BLaER1 (cell line): ENCODE results near the gene REPIN1.
"Not testable (repeated sequence)": the region's sequence is repeated elsewhere in the genome, so short reads cannot be mapped to it uniquely, and the experiment has no call there.

Source experiments
- H3K27ac ChIP-seq: shearing (Covaris generic); formaldehyde crosslinking; 2 replicates; pipeline ENCODE4 v1.8.1; 2022
- H3K27me3 ChIP-seq: shearing (Covaris generic); formaldehyde crosslinking; 2 replicates; pipeline ENCODE4 v1.8.1; 2022
- H3K36me3 ChIP-seq: shearing (Covaris generic); formaldehyde crosslinking; 2 replicates; pipeline ENCODE4 v1.8.1; 2022
- H3K4me1 ChIP-seq: shearing (Covaris generic); formaldehyde crosslinking; 2 replicates; pipeline ENCODE4 v1.8.1; 2022
- H3K4me2 ChIP-seq: shearing (Covaris generic); formaldehyde crosslinking; 2 replicates; pipeline ENCODE4 v1.8.1; 2022
- H3K4me3 ChIP-seq: shearing (Covaris generic); formaldehyde crosslinking; 2 replicates; pipeline ENCODE4 v1.8.1; 2022
- H3K9ac ChIP-seq: shearing (Covaris generic); formaldehyde crosslinking; 2 replicates; pipeline ENCODE4 v1.8.1; 2022
- H3K9me3 ChIP-seq: shearing (Covaris generic); formaldehyde crosslinking; 2 replicates; pipeline ENCODE4 v1.8.1; 2022
- H4K20me1 ChIP-seq: shearing (Covaris generic); formaldehyde crosslinking; 2 replicates; pipeline ENCODE4 v1.8.1; 2022
- Cebpa-rat ChIP-seq: shearing (Covaris generic); IDR thresholded peaks from 2 replicates; pipeline ENCODE4 v1.8.1; 2022

The REPIN1 gene

GRCh38 chr7:150379441-150380379 is 11.1 kb downstream of the REPIN1 start:
- Histone ChIP-seq H3K27me3 (no peaks in the 10 kb centered on the region), H3K36me3 (peaks cover 25% of the 10 kb centered on the region), H3K27ac (peak overlapping the region; percentile 93), H4K20me1 (peaks cover 60% of the 10 kb centered on the region), H3K9ac (peak overlapping the region; percentile 93), H3K9me3 (no peaks in the 10 kb centered on the region), H3K4me2 (peak overlapping the region; percentile 92), H3K4me1 (peaks cover 77% of the 10 kb centered on the region), H3K4me3 (peak overlapping the region; percentile 76)
- TF ChIP-seq Cebpa-rat, result no peak

- Histone ChIP-seq H3K9me3 (no peaks in the 10 kb centered on the region), H3K4me1 (peaks cover 80% of the 10 kb centered on the region), H3K4me3 (peak overlapping the region; percentile 76), H3K4me2 (peak overlapping the region; percentile 92), H3K27ac (peak overlapping the region; percentile 93; the same call in 1 of the 2 replicates), H3K36me3 (peaks cover 24% of the 10 kb centered on the region), H4K20me1 (peaks cover 60% of the 10 kb centered on the region), H3K9ac (peak overlapping the region; percentile 93), H3K27me3 (no peaks in the 10 kb centered on the region)
- TF ChIP-seq Cebpa-rat, result no peak
Observed at GRCh38 chr7:150380463-150380862, 11.8 kb downstream of the REPIN1 start.

- H4K20me1 ChIP-seq, result peaks cover 54% of the 10 kb centered on the region
- no peaks in the 10 kb centered on the region for H3K27me3 ChIP-seq
- no peak for TF ChIP-seq Cebpa-rat
- H3K4me2 ChIP-seq, result peak overlapping the region; percentile 92
- no peak overlapping the region for H3K9ac ChIP-seq
- H3K9me3 ChIP-seq, result no peaks in the 10 kb centered on the region
- H3K36me3 ChIP-seq, result peaks cover 22% of the 10 kb centered on the region
- no peak overlapping the region for H3K27ac ChIP-seq
- H3K4me3 ChIP-seq, result no peak overlapping the region
- H3K4me1 ChIP-seq, result peaks cover 73% of the 10 kb centered on the region
Observed at GRCh38 chr7:150381096-150381495, 12.5 kb downstream of the REPIN1 start.

- Histone ChIP-seq H3K9me3 (no peaks in the 10 kb centered on the region), H3K4me3 (no peak overlapping the region), H3K4me2 (no peak overlapping the region), H3K27me3 (no peaks in the 10 kb centered on the region), H3K9ac (no peak overlapping the region), H3K27ac (no peak overlapping the region), H4K20me1 (peaks cover 47% of the 10 kb centered on the region), H3K4me1 (peaks cover 67% of the 10 kb centered on the region), H3K36me3 (peaks cover 27% of the 10 kb centered on the region)
- TF ChIP-seq Cebpa-rat, result no peak
Observed at GRCh38 chr7:150381785-150382122, 13.1 kb downstream of the REPIN1 start.

GRCh38 chr7:150382123-150382843 is 13.7 kb downstream of the REPIN1 start:
- H3K9ac ChIP-seq, result no peak overlapping the region
- H3K36me3 ChIP-seq, result peaks cover 32% of the 10 kb centered on the region
- no peak overlapping the region for H3K4me3 ChIP-seq
- no peaks in the 10 kb centered on the region for H3K9me3 ChIP-seq
- TF ChIP-seq Cebpa-rat, result no peak
- peaks cover 42% of the 10 kb centered on the region for H4K20me1 ChIP-seq
- peak overlapping the region; percentile 38 for H3K27ac ChIP-seq
- H3K4me1 ChIP-seq, result peaks cover 61% of the 10 kb centered on the region
- H3K27me3 ChIP-seq, result no peaks in the 10 kb centered on the region
- H3K4me2 ChIP-seq, result peak overlapping the region; percentile 26

GRCh38 chr7:150382844-150383225 is 14.2 kb downstream of the REPIN1 start:
- H3K27me3 ChIP-seq, result no peaks in the 10 kb centered on the region
- H3K9ac ChIP-seq, result no peak overlapping the region
- no peak for TF ChIP-seq Cebpa-rat
- H3K9me3 ChIP-seq, result no peaks in the 10 kb centered on the region
- 0 out of 2 replicates have a peak overlapping the region, but pooled peaks have one; percentile 38 for H3K27ac ChIP-seq
- H3K36me3 ChIP-seq, result peaks cover 34% of the 10 kb centered on the region
- H3K4me1 ChIP-seq, result peaks cover 56% of the 10 kb centered on the region
- peak overlapping the region; percentile 26 for H3K4me2 ChIP-seq
- H4K20me1 ChIP-seq, result peaks cover 37% of the 10 kb centered on the region
- no peak overlapping the region for H3K4me3 ChIP-seq

GRCh38 chr7:150383710-150384397 is 15.2 kb downstream of the REPIN1 start:
- TF ChIP-seq Cebpa-rat, result no peak
- no peak overlapping the region for H3K4me3 ChIP-seq
- H3K36me3 ChIP-seq, result peaks cover 45% of the 10 kb centered on the region
- peaks cover 37% of the 10 kb centered on the region for H4K20me1 ChIP-seq
- peak overlapping the region; percentile 44 for H3K4me2 ChIP-seq
- no peaks in the 10 kb centered on the region for H3K27me3 ChIP-seq
- no peaks in the 10 kb centered on the region for H3K9me3 ChIP-seq
- peak overlapping the region; percentile 51 for H3K27ac ChIP-seq
- peaks cover 48% of the 10 kb centered on the region for H3K4me1 ChIP-seq
- H3K9ac ChIP-seq, result no peak overlapping the region

GRCh38 chr7:150384406-150385301 is 16.0 kb downstream of the REPIN1 start:
- no peak overlapping the region; the same call in 1 of the 2 replicates for H3K9ac ChIP-seq
- peak overlapping the region; percentile 44 for H3K4me2 ChIP-seq
- peak overlapping the region; percentile 18; the same call in 1 of the 2 replicates for H3K27ac ChIP-seq

GRCh38 chr7:150385302-150385723 is 16.7 kb downstream of the REPIN1 start:
- H3K27me3 ChIP-seq, result no peaks in the 10 kb centered on the region
- no peak overlapping the region for H3K4me2 ChIP-seq
- H3K9ac ChIP-seq, result no peak overlapping the region
- H3K27ac ChIP-seq, result no peak overlapping the region
- peaks cover 37% of the 10 kb centered on the region for H4K20me1 ChIP-seq
- peaks cover 59% of the 10 kb centered on the region for H3K36me3 ChIP-seq
- H3K4me3 ChIP-seq, result no peak overlapping the region
- TF ChIP-seq Cebpa-rat, result no peak
- peaks cover 42% of the 10 kb centered on the region for H3K4me1 ChIP-seq
- no peaks in the 10 kb centered on the region for H3K9me3 ChIP-seq

More at GRCh38 chr7:150384406-150385301, 16.0 kb downstream of the REPIN1 start:
- Histone ChIP-seq H3K9me3 (no peaks in the 10 kb centered on the region), H3K4me3 (no peak overlapping the region), H4K20me1 (peaks cover 37% of the 10 kb centered on the region), H3K36me3 (peaks cover 53% of the 10 kb centered on the region), H3K27me3 (no peaks in the 10 kb centered on the region), H3K4me1 (peaks cover 48% of the 10 kb centered on the region)
- TF ChIP-seq Cebpa-rat, result no peak

GRCh38 chr7:150385884-150386283 is 17.3 kb downstream of the REPIN1 start:
- H3K4me2 ChIP-seq, H3K9me3 ChIP-seq, H3K27me3 ChIP-seq, H3K9ac ChIP-seq, H3K4me3 ChIP-seq, H3K27ac ChIP-seq: not testable (repeated sequence)
- H4K20me1 ChIP-seq, result peaks cover 37% of the 10 kb centered on the region
- H3K36me3 ChIP-seq, result peaks cover 60% of the 10 kb centered on the region
- peaks cover 37% of the 10 kb centered on the region for H3K4me1 ChIP-seq
